Cardiac muscle cell (in vitro differentiated cells and primary cell): Measurements from ENCODE around the gene HACD1. TPM values are rescaled to one million over a fixed set of nuclear protein-coding genes. Genes with fewer than 3 reads are reported as not detected.

Experiments used
- DNase-seq, 2 donors: peaks; one replicate each; pipeline versions ENCODE4 v3.0.0 to v3.0.0-alpha.2; 2010 to 2017; ENCODE audit warnings: low read depth in 1 of 2, low spot score in 1 of 2
- H3K27ac ChIP-seq: fragments of 200-600 bp; sonication (generic); 2 replicates; pipeline ENCODE4 v1.5.1; 2016
- H3K27me3 ChIP-seq: fragments of 200-600 bp; sonication (generic); 2 replicates; pipeline ENCODE4 v1.6.0; 2016; ENCODE audit warnings: control low read depth
- H3K36me3 ChIP-seq: fragments of 200-600 bp; sonication (generic); 2 replicates; pipeline ENCODE4 v1.5.1; 2016; ENCODE audit warnings: control low read depth
- H3K4me1 ChIP-seq: fragments of 200-600 bp; sonication (generic); 2 replicates; pipeline ENCODE4 v1.8.1; 2017; ENCODE audit warnings: low read depth, mild to moderate bottlenecking, mixed run types
- H3K4me3 ChIP-seq: fragments of 200-600 bp; sonication (generic); 2 replicates; pipeline ENCODE4 v1.5.1; 2016; ENCODE audit warnings: mild to moderate bottlenecking
- H3K9me3 ChIP-seq: fragments of 200-600 bp; sonication (generic); 2 replicates; pipeline ENCODE4 v1.5.1; 2017; ENCODE audit warnings: low read depth, mild to moderate bottlenecking, control low read depth
- polyA plus RNA-seq: library from polyadenylated mRNA; unstranded; fragments of >200 nt; fragmentation: Nextera tagmentation; extraction: Ambion mirVana; gene quantifications from 2 replicates; pipeline ENCODE4 v1.2.1, GENCODE V29; 2016
- total RNA-seq: library from RNA; depleted of rRNA; stranded (reverse); fragments of >200 nt; gene quantifications from 2 replicates; pipeline ENCODE4 v1.2.3, GENCODE V29; 2016
- TF ChIP-seq, protein P1 (sequence below): IDR thresholded peaks from 2 replicates; pipeline ENCODE4 v1.5.1; 2012; ENCODE audit warnings: low read depth, mild to moderate bottlenecking, low read length

The HACD1 gene
- total and polyA plus RNA-seq, 2 experiments from 2014 or later = 141 to 449 TPM

DNA sequence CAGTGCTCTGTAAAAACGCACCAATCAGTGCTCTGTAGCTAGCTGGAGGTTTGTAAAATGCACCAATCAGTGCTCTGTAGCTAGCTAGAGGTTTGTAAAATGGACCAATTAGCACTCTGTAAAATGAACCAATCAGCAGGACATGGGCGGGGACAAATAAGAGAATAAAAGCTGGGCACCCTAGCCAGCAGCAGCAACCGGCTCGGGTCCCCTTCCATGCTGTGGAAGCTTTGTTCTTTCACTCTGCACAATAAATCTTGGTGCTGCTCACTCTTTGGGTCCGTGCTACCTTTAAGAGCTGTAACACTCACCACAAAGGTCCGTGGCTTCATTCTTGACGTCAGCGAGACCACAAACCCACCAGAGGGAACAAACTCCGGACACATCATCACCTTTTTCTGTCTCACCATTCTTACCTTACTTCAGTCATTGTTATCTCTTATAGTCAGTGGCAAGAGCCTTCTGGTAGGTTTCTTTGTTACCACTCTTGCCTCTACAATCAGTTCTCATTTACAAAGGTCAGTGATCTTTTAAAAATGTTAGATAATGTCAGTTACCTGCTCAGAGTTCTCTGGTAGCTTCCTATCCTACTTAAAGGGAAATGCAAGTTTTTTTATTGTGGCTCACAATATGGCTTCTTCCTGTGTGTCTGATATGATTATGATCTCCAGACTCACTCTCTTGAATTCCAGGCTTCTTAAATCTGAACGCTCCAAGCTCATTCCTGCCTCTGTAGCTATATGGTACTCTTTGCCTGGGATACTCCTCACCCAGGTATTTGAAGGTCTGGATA, 31.3 kb upstream of the HACD1 start:
- Histone ChIP-seq H3K27ac (no peak overlapping the region), H3K27me3 (no peaks in the 10 kb centered on the region), H3K4me3 (no peak overlapping the region), H3K4me1 (peaks cover 8% of the 10 kb centered on the region), H3K9me3 (no peaks in the 10 kb centered on the region), H3K36me3 (no peaks in the 10 kb centered on the region)
- DNase-seq = no peak
- TF ChIP-seq, protein P1, sequence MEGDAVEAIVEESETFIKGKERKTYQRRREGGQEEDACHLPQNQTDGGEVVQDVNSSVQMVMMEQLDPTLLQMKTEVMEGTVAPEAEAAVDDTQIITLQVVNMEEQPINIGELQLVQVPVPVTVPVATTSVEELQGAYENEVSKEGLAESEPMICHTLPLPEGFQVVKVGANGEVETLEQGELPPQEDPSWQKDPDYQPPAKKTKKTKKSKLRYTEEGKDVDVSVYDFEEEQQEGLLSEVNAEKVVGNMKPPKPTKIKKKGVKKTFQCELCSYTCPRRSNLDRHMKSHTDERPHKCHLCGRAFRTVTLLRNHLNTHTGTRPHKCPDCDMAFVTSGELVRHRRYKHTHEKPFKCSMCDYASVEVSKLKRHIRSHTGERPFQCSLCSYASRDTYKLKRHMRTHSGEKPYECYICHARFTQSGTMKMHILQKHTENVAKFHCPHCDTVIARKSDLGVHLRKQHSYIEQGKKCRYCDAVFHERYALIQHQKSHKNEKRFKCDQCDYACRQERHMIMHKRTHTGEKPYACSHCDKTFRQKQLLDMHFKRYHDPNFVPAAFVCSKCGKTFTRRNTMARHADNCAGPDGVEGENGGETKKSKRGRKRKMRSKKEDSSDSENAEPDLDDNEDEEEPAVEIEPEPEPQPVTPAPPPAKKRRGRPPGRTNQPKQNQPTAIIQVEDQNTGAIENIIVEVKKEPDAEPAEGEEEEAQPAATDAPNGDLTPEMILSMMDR = no peak

DNA sequence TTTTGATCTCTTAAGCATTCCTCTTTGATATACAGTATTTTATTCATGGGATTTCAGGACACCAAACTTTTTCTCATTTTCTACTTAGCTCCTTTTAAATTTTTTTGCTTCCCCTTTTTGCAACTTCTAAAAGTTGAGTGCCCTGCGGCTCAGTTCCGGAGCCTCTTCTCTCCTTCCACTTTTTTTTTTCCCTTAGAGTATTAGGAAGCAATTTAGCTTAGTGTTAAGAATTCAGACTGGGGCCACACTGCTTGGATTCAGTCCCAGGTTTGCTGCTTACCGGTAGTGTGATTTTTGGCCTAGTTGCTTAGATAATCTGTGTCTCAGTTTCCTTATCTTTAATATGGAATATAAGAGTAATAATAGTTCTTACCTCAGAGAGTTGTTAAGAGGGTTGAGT, 30.2 kb upstream of the HACD1 start:
- TF ChIP-seq, protein P1 = no peak

DNA sequence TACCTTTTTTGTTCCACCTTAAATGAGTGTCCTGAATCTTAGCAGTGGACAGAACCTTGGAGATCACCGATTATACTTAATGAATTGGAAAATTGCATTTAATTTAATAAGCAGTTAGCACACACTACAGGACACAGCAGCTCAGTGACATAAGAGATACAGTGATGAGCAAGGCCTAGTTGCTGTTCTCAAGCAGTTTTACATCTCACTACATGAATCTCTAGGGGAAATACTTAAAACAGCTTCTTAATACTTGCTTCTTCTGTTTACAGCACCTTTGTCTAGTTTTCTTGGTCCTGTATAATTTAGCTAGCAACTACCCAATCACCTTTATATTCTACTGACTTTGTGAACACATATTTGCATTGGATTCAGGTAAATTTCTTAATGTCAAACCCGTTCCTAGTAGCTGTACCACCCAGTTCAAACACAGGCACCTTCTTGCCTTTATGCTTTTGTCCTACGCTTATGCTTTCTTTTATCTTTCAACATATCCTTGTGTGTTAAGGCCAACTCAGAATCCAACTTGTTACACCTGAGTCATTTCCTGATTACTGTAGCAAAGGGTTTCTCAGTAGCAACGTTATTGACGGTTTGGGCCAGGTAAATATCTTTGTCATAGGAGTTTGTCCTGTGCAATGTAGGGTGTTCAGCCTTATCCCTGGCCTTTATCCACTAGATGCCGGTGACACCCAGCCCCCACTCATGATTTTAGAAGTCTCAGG, 28.6 kb upstream of the HACD1 start:
- Histone ChIP-seq H3K4me3 (peak overlapping the region; percentile 74), H3K4me1 (peaks cover 8% of the 10 kb centered on the region), H3K9me3 (no peaks in the 10 kb centered on the region), H3K36me3 (no peaks in the 10 kb centered on the region), H3K27ac (peak overlapping the region; percentile 100), H3K27me3 (no peaks in the 10 kb centered on the region)
- TF ChIP-seq, protein P1 = no peak
- no peak for DNase-seq

More for the DNA sequence above, 30.2 kb upstream of the HACD1 start:
- Histone ChIP-seq H3K4me3 (no peak overlapping the region), H3K27ac (no peak overlapping the region), H3K4me1 (peaks cover 8% of the 10 kb centered on the region), H3K9me3 (no peaks in the 10 kb centered on the region), H3K27me3 (no peaks in the 10 kb centered on the region), H3K36me3 (no peaks in the 10 kb centered on the region)
- DNase-seq = peak in 1 of 2 donors; percentile 37

DNA sequence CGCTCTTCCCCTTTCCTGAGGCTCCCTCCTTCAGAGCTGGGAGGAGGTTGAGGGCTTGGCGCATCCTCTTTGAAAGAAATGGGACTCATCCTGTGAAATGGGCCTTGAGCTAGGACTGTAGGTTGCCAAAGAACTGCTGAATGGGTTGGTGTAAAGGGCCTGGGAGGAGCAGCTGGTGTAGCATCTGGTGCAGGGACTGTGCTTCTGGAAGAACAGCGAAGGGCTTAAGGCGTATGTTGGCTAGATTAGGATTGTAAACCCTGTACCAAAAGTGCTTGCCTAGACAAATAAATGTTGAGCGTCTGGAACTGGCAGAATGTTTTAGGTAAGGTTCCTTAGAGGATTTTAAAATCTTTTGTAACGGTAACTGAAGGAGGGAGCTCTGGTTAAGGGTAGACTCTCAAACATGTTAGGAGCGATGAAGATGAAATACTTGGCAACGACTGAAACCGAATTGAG, 27.3 kb upstream of the HACD1 start:
- TF ChIP-seq, protein P1 = no peak
- no peaks in the 10 kb centered on the region for H3K36me3 ChIP-seq
- peak overlapping the region; percentile 74 for H3K4me3 ChIP-seq
- H3K27me3 ChIP-seq = no peaks in the 10 kb centered on the region
- H3K9me3 ChIP-seq = no peaks in the 10 kb centered on the region
- H3K27ac ChIP-seq = peak overlapping the region; percentile 100
- peaks cover 8% of the 10 kb centered on the region for H3K4me1 ChIP-seq
- peak in 1 of 2 donors; percentile 52 for DNase-seq

DNA sequence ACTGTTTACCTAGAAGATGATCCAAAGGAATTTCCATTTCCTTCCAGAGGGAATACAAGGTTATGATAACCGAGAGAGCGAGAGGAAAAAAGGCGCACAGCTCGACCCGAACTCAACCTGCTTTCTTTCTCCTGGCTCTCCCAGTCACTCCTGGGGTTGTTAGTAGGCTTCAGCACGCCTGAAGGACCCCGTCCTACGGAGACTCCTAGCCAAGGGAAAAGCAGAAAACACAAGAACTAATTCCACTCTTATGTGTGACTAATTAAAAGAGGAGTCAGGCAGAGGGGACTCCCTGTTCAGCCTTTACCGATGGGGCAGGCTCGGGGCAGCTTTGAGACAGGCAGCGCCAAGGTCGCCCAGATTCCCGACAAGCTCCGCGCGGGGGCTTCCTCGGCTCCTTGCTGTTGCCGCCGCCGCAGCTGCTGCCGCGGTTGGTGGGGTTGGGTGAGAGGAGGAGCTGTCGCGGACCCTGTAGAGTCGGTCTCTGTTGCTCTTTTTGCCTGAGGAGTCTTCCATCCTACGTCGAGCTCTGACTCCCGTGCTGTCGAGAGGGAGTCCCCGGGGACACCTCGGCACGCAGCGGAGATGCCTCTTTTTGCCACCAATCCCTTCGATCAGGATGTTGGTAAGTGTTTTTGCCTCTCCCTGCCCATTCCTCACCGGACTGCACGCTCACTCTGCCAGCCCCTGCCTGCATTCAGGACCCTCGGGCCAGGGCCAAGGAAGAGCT, 26.7 kb upstream of the HACD1 start, which contains the start of gene STAM:
Gene STAM (plus strand): TSS at position 397 of the 730 bp plus-strand sequence. CDS start 189 bp downstream, at position 586.
- H3K4me1 ChIP-seq = peaks cover 8% of the 10 kb centered on the region
- no peaks in the 10 kb centered on the region for H3K27me3 ChIP-seq
- no peaks in the 10 kb centered on the region for H3K9me3 ChIP-seq
- peak within 1 kb of the TSS; percentile 100 for H3K27ac ChIP-seq
- peak within 1 kb of the TSS; percentile 74 for H3K4me3 ChIP-seq
- TF ChIP-seq, protein P1 = no peak
- H3K36me3 ChIP-seq = no peaks in the 10 kb centered on the region
- peak; percentile 95 to 96 for DNase-seq
